H9 (cell line): Measurements from ENCODE around the gene TRIM75. TPM values are rescaled to one million over a fixed set of nuclear protein-coding genes. Genes with fewer than 3 reads are reported as not detected.

Source experiments
- DNase-seq: peaks from one replicate; pipeline ENCODE4 v3.0.0-alpha.2; 2017
- H2AFZ ChIP-seq: one replicate; pipeline ENCODE4 v1.6.1; 2013; ENCODE audit warnings: mild to moderate bottlenecking, low read length, control low read depth, moderate library complexity
- H2AK5ac ChIP-seq: 2 replicates; pipeline ENCODE4 v1.6.1; 2013; ENCODE audit warnings: low read length, control low read depth, mixed read lengths; ENCODE audit not compliant: insufficient read length
- H2BK120ac ChIP-seq: one replicate; pipeline ENCODE4 v1.6.1; 2013; ENCODE audit warnings: low read depth, mild to moderate bottlenecking, low read length, control low read depth, inconsistent platforms; ENCODE audit not compliant: poor library complexity, severe bottlenecking
- H2BK12ac ChIP-seq: 2 replicates; pipeline ENCODE4 v1.6.1; 2013; ENCODE audit warnings: low read length, control low read depth, mixed read lengths, low read depth; ENCODE audit not compliant: insufficient read length
- H2BK15ac ChIP-seq: 2 replicates; pipeline ENCODE4 v1.6.1; 2013; ENCODE audit warnings: low read depth, low read length, control low read depth
- H2BK20ac ChIP-seq: one replicate; pipeline ENCODE4 v1.6.1; 2013; ENCODE audit warnings: low read depth, mild to moderate bottlenecking, low read length, control low read depth, inconsistent platforms; ENCODE audit not compliant: poor library complexity, severe bottlenecking
- H2BK5ac ChIP-seq: 2 replicates; pipeline ENCODE4 v1.6.1; 2013; ENCODE audit warnings: low read length, control low read depth, mixed read lengths; ENCODE audit not compliant: insufficient read length
- H3K14ac ChIP-seq: 2 replicates; pipeline ENCODE4 v1.6.1; 2013; ENCODE audit warnings: low read length, control low read depth; ENCODE audit not compliant: insufficient read depth
- H3K18ac ChIP-seq: 2 replicates; pipeline ENCODE4 v1.6.1; 2013; ENCODE audit warnings: low read depth, mild to moderate bottlenecking, mixed read lengths, low read length, control low read depth; ENCODE audit not compliant: insufficient read length
- H3K23ac ChIP-seq: 2 replicates; pipeline ENCODE4 v1.6.1; 2013; ENCODE audit warnings: low read length, control low read depth, mixed read lengths, low read depth; ENCODE audit not compliant: insufficient read length
- H3K23me2 ChIP-seq: 2 replicates; pipeline ENCODE4 v1.6.1; 2013; ENCODE audit warnings: low read depth, mild to moderate bottlenecking, mixed read lengths, low read length, control low read depth; ENCODE audit not compliant: insufficient read length, poor library complexity, severe bottlenecking
- H3K27ac ChIP-seq: 2 replicates; pipeline ENCODE4 v1.5.1; 2013; ENCODE audit warnings: low read length, control low read depth, mixed read lengths, low read depth; ENCODE audit not compliant: insufficient read length
- H3K27me3 ChIP-seq: 2 replicates; pipeline ENCODE4 v1.6.1; 2013; ENCODE audit warnings: low read length, control low read depth, inconsistent platforms; ENCODE audit not compliant: insufficient read depth
- H3K4ac ChIP-seq: 2 replicates; pipeline ENCODE4 v1.6.1; 2013; ENCODE audit warnings: low read depth, mild to moderate bottlenecking, control low read depth, inconsistent platforms, low read length, moderate library complexity
- H3K4me1 ChIP-seq: 2 replicates; pipeline ENCODE4 v1.6.1; 2013; ENCODE audit warnings: low read length, control low read depth, inconsistent platforms; ENCODE audit not compliant: insufficient read depth
- H3K4me2 ChIP-seq: 2 replicates; pipeline ENCODE4 v1.6.1; 2013; ENCODE audit warnings: low read length, control low read depth, mixed read lengths; ENCODE audit not compliant: insufficient read length, insufficient read depth
- H3K56ac ChIP-seq: 2 replicates; pipeline ENCODE4 v1.6.1; 2013; ENCODE audit warnings: low read depth, mild to moderate bottlenecking, mixed read lengths, low read length, control low read depth; ENCODE audit not compliant: insufficient read length
- H3K79me1 ChIP-seq: 2 replicates; pipeline ENCODE4 v1.6.1; 2013; ENCODE audit warnings: low read depth, mild to moderate bottlenecking, moderate library complexity, low read length, control low read depth, inconsistent platforms; ENCODE audit not compliant: insufficient read depth, poor library complexity, severe bottlenecking
- H3K79me2 ChIP-seq: 2 replicates; pipeline ENCODE4 v1.6.1; 2013; ENCODE audit warnings: low read length, control low read depth, inconsistent platforms; ENCODE audit not compliant: insufficient read depth
- H3K9ac ChIP-seq: 2 replicates; pipeline ENCODE4 v1.6.1; 2013; ENCODE audit warnings: low read length, control low read depth, mixed read lengths; ENCODE audit not compliant: insufficient read length; ENCODE audit errors: extremely low read depth
- H3K9me3 ChIP-seq: one replicate; pipeline ENCODE4 v1.6.1; 2013; ENCODE audit warnings: low read depth, low read length, inconsistent platforms; ENCODE audit not compliant: control insufficient read depth
- H3T11ph ChIP-seq: one replicate; pipeline ENCODE4 v1.6.1; 2013; ENCODE audit warnings: mild to moderate bottlenecking, low read length, control low read depth, inconsistent platforms
- H4K20me1 ChIP-seq: one replicate; pipeline ENCODE4 v1.6.1; 2013; ENCODE audit not compliant: control insufficient read depth, insufficient read length, insufficient read depth
- H4K5ac ChIP-seq: 2 replicates; pipeline ENCODE4 v1.6.1; 2013; ENCODE audit warnings: low read depth, mild to moderate bottlenecking, mixed read lengths, low read length, control low read depth; ENCODE audit not compliant: insufficient read length
- H4K8ac ChIP-seq: replicated peaks from 2 replicates; pipeline ENCODE4 v1.6.1; 2013; ENCODE audit warnings: low read length, control low read depth, mixed read lengths, low read depth; ENCODE audit not compliant: insufficient read length
- H4K91ac ChIP-seq: 2 replicates; pipeline ENCODE4 v1.6.1; 2013; ENCODE audit warnings: low read depth, mild to moderate bottlenecking, moderate library complexity, mixed read lengths, low read length, control low read depth; ENCODE audit not compliant: insufficient read length
- H3K27ac Mint-ChIP-seq, 3 experiments: 2 replicates in 2 of 3; 3 replicates in 1 of 3; pipeline ENCODE4 v1.8.0; 2020 to 2021; ENCODE audit warnings: mixed read lengths in 3 of 3, mild to moderate bottlenecking in 1 of 3, moderate library complexity in 1 of 3
- H3K27me3 Mint-ChIP-seq: 2 replicates; pipeline ENCODE4 v1.8.0; 2021; ENCODE audit warnings: low read depth, mild to moderate bottlenecking, moderate library complexity, mixed read lengths
- H3K36me3 Mint-ChIP-seq, 3 experiments: 2 replicates in 2 of 3; 3 replicates in 1 of 3; pipeline ENCODE4 v1.8.0; 2020 to 2021; ENCODE audit warnings: low read depth in 3 of 3, mixed read lengths in 3 of 3; ENCODE audit not compliant: insufficient read depth in 1 of 3
- H3K4me1 Mint-ChIP-seq, 2 experiments: 2 replicates each; pipeline ENCODE4 v1.8.0; 2020; ENCODE audit warnings: mixed read lengths in 2 of 2
- H3K4me3 Mint-ChIP-seq, 2 experiments: 2 replicates in 1 of 2; 3 replicates in 1 of 2; pipeline ENCODE4 v1.8.0; 2020 to 2021; ENCODE audit warnings: mild to moderate bottlenecking in 2 of 2, mixed read lengths in 2 of 2, moderate library complexity in 1 of 2
- H3K9me3 Mint-ChIP-seq, 2 experiments: 2 replicates in 1 of 2; 3 replicates in 1 of 2; pipeline ENCODE4 v1.8.0; 2020; ENCODE audit warnings: mild to moderate bottlenecking in 2 of 2, mixed read lengths in 2 of 2, moderate library complexity in 1 of 2
- CTCF ChIP-seq: fragments of 200-600 bp; sonication (generic); conservative IDR thresholded peaks from 3 replicates; pipeline ENCODE4 v1.8.0; 2021; ENCODE audit warnings: antibody characterized with exemption, mild to moderate bottlenecking
- WGBS: extraction: QIAGEN DNeasy Blood & Tissue Kit; methylation state at CpG from one replicate; pipeline ENCODE4 v1.1.7; 2013; ENCODE audit warnings: missing lambda C conversion rate, low lambda C conversion rate, mixed read lengths; ENCODE audit not compliant: insufficient read length; ENCODE audit errors: extremely low coverage; 5-methylcytosine and 5-hydroxymethylcytosine counted together
- total RNA-seq: library from RNA; stranded (reverse); gene quantifications from 2 replicates; pipeline ENCODE4 v1.2.1, GENCODE V29; 2021

TRIM75 gene
- total RNA-seq, 1 experiment from 2014 or later: not detected

DNA sequence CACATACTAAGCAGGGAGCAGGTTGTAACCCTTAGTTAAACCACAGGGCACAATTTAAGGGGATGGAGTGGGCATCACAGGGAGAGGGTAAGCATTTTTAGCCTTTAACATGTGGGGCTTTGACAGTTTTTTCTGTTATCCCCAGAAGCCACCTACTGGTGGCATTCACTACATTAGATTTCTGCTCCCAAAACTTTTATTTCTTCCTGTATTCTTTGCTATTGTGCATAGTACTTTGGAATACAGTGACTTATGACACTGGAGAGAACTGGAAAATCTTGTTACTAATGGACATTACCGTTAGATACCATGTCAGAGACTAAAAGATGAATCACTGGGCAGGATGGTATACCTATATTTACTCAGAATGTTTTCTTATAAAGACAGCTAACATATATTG is 7.3 kb downstream of the TRIM75 start:
- no peak overlapping the region for H3K18ac ChIP-seq
- H3K4me2 ChIP-seq: no peak overlapping the region
- H3K79me1 ChIP-seq: no peaks in the 10 kb centered on the region
- H4K5ac ChIP-seq: no peak overlapping the region
- no peak for DNase-seq
- Mint-ChIP-seq H3K4me3 (no peak overlapping the region), H3K27me3 (no peaks in the 10 kb centered on the region), H3K27ac (no peak overlapping the region), H3K4me1 (peaks cover 0 to 6% of the 10 kb centered on the region in 2 experiments; a peak in 1 of 4 replicates), H3K9me3 (no peaks in the 10 kb centered on the region), H3K36me3 (no peaks in the 10 kb centered on the region)
- no peaks in the 10 kb centered on the region for H3K9me3 ChIP-seq
- no peak overlapping the region for H4K91ac ChIP-seq
- H4K20me1 ChIP-seq: no peaks in the 10 kb centered on the region
- H3K4ac ChIP-seq: no peak overlapping the region
- no peak overlapping the region for H4K8ac ChIP-seq
- no peak overlapping the region for H2BK15ac ChIP-seq
- no peak overlapping the region for H2BK20ac ChIP-seq
- H3K9ac ChIP-seq: no peak overlapping the region
- no peaks in the 10 kb centered on the region for H3K27me3 ChIP-seq
- H3K23me2 ChIP-seq: no peaks in the 10 kb centered on the region
- no CpG with 5 or more reads among the region's 1 CpG for WGBS
- H3K4me1 ChIP-seq: no peaks in the 10 kb centered on the region
- no peak overlapping the region for H2BK5ac ChIP-seq
- no peak overlapping the region for H2AFZ ChIP-seq
- H3K56ac ChIP-seq: no peak overlapping the region
- H3T11ph ChIP-seq: no peak overlapping the region
- H2BK120ac ChIP-seq: no peak overlapping the region
- no peak overlapping the region for H3K23ac ChIP-seq
- peak; percentile 52 for TF ChIP-seq CTCF
- no peaks in the 10 kb centered on the region for H3K79me2 ChIP-seq
- no peak overlapping the region for H3K14ac ChIP-seq
- no peak overlapping the region for H2AK5ac ChIP-seq
- no peak overlapping the region for H2BK12ac ChIP-seq
- no peak overlapping the region for H3K27ac ChIP-seq
